GM12878 (cell line): ENCODE measurements around the gene EFNB2. TPM values are rescaled to one million over a fixed set of nuclear protein-coding genes. Genes with fewer than 3 reads are reported as not detected.

Experiments
- ATAC-seq: fragments of 200-7000 bp; cut with Tn5 transposase; 3 replicates; pipeline ENCODE4 v1.9.1; 2020; ENCODE audit warnings: mild to moderate bottlenecking, moderate library complexity
- BruUV-seq: library from RNA; stranded (reverse); fragments of 400-500 nt; replicated peaks from 2 replicates; lab custom pipeline; 2021; lab: Mats Ljungman, UMichigan
- CTCF ChIA-PET: fragments of 300-600 bp; sonication (Branson Sonifier 250); formaldehyde crosslinking; extraction: SDS; loops from one replicate; lab custom pipeline; 2021; ENCODE audit warnings: inconsistent platforms; lab: Yijun Ruan, JAX
- POLR2A ChIA-PET: fragments of 350-600 bp; formaldehyde crosslinking; extraction: SDS; loops from one replicate; lab custom pipeline; 2021; ENCODE audit warnings: inconsistent platforms; lab: Charles Lee
- RAD21 ChIA-PET: fragments of 300-600 bp; sonication (Branson Sonifier 250); formaldehyde crosslinking; loops from one replicate; lab custom pipeline; 2023; ENCODE audit warnings: antibody characterized with exemption; ENCODE audit not compliant: unreplicated experiment; lab: Charles Lee
- SMC1A ChIA-PET: fragments of 300-600 bp; sonication (Branson Sonifier 250); formaldehyde crosslinking; loops from one replicate; lab custom pipeline; 2023; ENCODE audit not compliant: unreplicated experiment, uncharacterized antibody; lab: Charles Lee
- DNase-seq: peaks from one replicate; pipeline ENCODE4 v3.0.0-alpha.2; 2011; ENCODE audit warnings: low read depth, low spot score
- FAIRE-seq: peaks from 3 replicates; lab custom pipeline; 2011; peaks lifted over from hg19 to GRCh38; lab: Jason Lieb, UNC
- H2AFZ ChIP-seq: 2 replicates; pipeline ENCODE4 v1.6.0; 2011; ENCODE audit warnings: low read depth, low read length, control low read depth; ENCODE audit not compliant: control insufficient read depth
- H3K27ac ChIP-seq: 2 replicates; pipeline ENCODE4 v1.5.1; 2011; ENCODE audit warnings: control low read depth; ENCODE audit not compliant: control insufficient read depth, insufficient read depth
- H3K27me3 ChIP-seq, 2 experiments: replicated peaks in 1 of 2; 2 replicates each; pipeline versions ENCODE4 v1.6.0 to v1.6.1; 2011; ENCODE audit warnings: low read length in 1 of 2; ENCODE audit not compliant: control insufficient read depth in 2 of 2, insufficient read depth in 2 of 2
- H3K36me3 ChIP-seq, 2 experiments: 2 replicates each; pipeline ENCODE4 v1.5.1; 2011; ENCODE audit warnings: low read length in 1 of 2; ENCODE audit not compliant: control insufficient read depth in 2 of 2, insufficient read depth in 2 of 2
- H3K4me1 ChIP-seq: 2 replicates; pipeline ENCODE4 v1.6.1; 2011; ENCODE audit warnings: mild to moderate bottlenecking, low read length, moderate library complexity, mixed read lengths; ENCODE audit not compliant: control insufficient read depth, insufficient read depth
- H3K4me2 ChIP-seq: 2 replicates; pipeline ENCODE4 v1.6.0; 2011; ENCODE audit warnings: control low read depth; ENCODE audit not compliant: control insufficient read depth, insufficient read depth
- H3K4me3 ChIP-seq: fragments of 200-600 bp; sonication (generic); 2 replicates; pipeline ENCODE4 v1.5.1; 2016
- H3K79me2 ChIP-seq: 2 replicates; pipeline ENCODE4 v1.6.0; 2011; ENCODE audit warnings: low read length; ENCODE audit not compliant: control insufficient read depth, insufficient read depth
- H3K9ac ChIP-seq: 2 replicates; pipeline ENCODE4 v1.8.0; 2011; ENCODE audit warnings: low read length, control low read depth, mixed read lengths; ENCODE audit not compliant: control insufficient read depth, insufficient read depth
- H3K9me3 ChIP-seq: replicated peaks from 3 replicates; pipeline ENCODE4 v1.5.1; 2011; ENCODE audit warnings: mild to moderate bottlenecking, low read length; ENCODE audit not compliant: control insufficient read depth, insufficient read depth
- H4K20me1 ChIP-seq: 2 replicates; pipeline ENCODE4 v1.6.0; 2011; ENCODE audit not compliant: control insufficient read depth, insufficient read depth
- ATF2 ChIP-seq: IDR thresholded peaks from 2 replicates; pipeline ENCODE4 v1.6.1; 2012; ENCODE audit warnings: low read length, inconsistent platforms
- BHLHE40 ChIP-seq, 2 experiments: fragments of 450-650 bp in 1 of 2; IDR thresholded peaks; 2 replicates each; pipeline ENCODE4 v1.6.1; 2011 to 2017; ENCODE audit warnings: low read depth in 2 of 2, borderline replicate concordance in 1 of 2, improper control_type of control experiment in 1 of 2, low read length in 1 of 2, mild to moderate bottlenecking in 1 of 2
- CBFB ChIP-seq: IDR thresholded peaks from 2 replicates; pipeline ENCODE4 v1.6.1; 2016; ENCODE audit warnings: antibody characterized with exemption, low read depth
- CREB1 ChIP-seq: IDR thresholded peaks from 2 replicates; pipeline ENCODE4 v1.6.1; 2012; ENCODE audit warnings: low read depth, mild to moderate bottlenecking, inconsistent platforms
- EED ChIP-seq: sonication (generic); IDR thresholded peaks from 2 replicates; pipeline ENCODE4 v1.6.1; 2016; ENCODE audit warnings: antibody characterized with exemption, low read depth
- HDAC6 ChIP-seq: fragments of 200-600 bp; sonication (generic); IDR thresholded peaks from one replicate; pipeline ENCODE4 v1.8.0; 2017; ENCODE audit warnings: antibody characterized with exemption; ENCODE audit not compliant: unreplicated experiment
- KAT2A ChIP-seq: conservative IDR thresholded peaks from 2 replicates; pipeline ENCODE4 v1.6.1; 2011; ENCODE audit warnings: low read depth, low read length; ENCODE audit not compliant: control insufficient read depth
- MTA3 ChIP-seq: IDR thresholded peaks from 2 replicates; pipeline ENCODE4 v1.6.1; 2012; ENCODE audit warnings: low read length, inconsistent platforms, borderline replicate concordance
- MYB ChIP-seq: fragments of 150-350 bp; IDR thresholded peaks from 2 replicates; pipeline ENCODE4 v1.6.1; 2014; ENCODE audit warnings: mild to moderate bottlenecking, low read depth, low read length, borderline replicate concordance
- POLR2A ChIP-seq: IDR thresholded peaks from 2 replicates; pipeline ENCODE4 v1.6.1; 2011; ENCODE audit warnings: low read depth, mild to moderate bottlenecking, low read length
- TCF3 ChIP-seq: IDR thresholded peaks from 2 replicates; pipeline ENCODE4 v1.6.1; 2012; ENCODE audit warnings: low read depth, mild to moderate bottlenecking, low read length, borderline replicate concordance; ENCODE audit not compliant: insufficient read depth
- TCF7 ChIP-seq: IDR thresholded peaks from 2 replicates; pipeline ENCODE4 v1.6.1; 2014; ENCODE audit warnings: antibody characterized with exemption, borderline replicate concordance
- ZZZ3 ChIP-seq: IDR thresholded peaks from 2 replicates; pipeline ENCODE4 v1.6.1; 2011; ENCODE audit warnings: low read depth; ENCODE audit not compliant: control insufficient read depth, insufficient read length
- WGBS: methylation state at CpG from one replicate; pipeline ENCODE4 v1.1.6; 2016; ENCODE audit warnings: low lambda C conversion rate; ENCODE audit not compliant: insufficient replicate concordance, insufficient coverage; ENCODE audit errors: missing lambda C conversion rate; 5-methylcytosine and 5-hydroxymethylcytosine counted together
- in situ Hi-C: fragments of 300-500 bp; cut with MboI; formaldehyde crosslinking; loops from 9 replicates; pipeline ENCODE4 v1.14.3; 2018; ENCODE audit warnings: mixed read lengths
- intact Hi-C: fragments of 100-400 bp; cut with micrococcal nuclease; formaldehyde crosslinking; loops from one replicate; pipeline ENCODE4 v1.14.2; 2022; ENCODE audit not compliant: unreplicated experiment
- polyA plus RNA-seq, 11 experiments: library from polyadenylated mRNA; depleted of rRNA in 4 of 11; unstranded in 6 of 11; stranded (reverse) in 5 of 11; fragments of >200 nt; fragmentation: Nextera tagmentation in 4 of 11; fragmentation: Illumina TruSeq in 1 of 11; extraction: Ambion mirVana in 4 of 11; extraction: Trizol in 1 of 11; gene quantifications; 1 replicate in 1 of 11; 2 replicates in 10 of 11; pipeline versions ENCODE4 v1.2.1 to v1.2.3, GENCODE V29; 2011 to 2016; ENCODE audit warnings: inconsistent platforms in 2 of 11, missing spikeins in 2 of 11, low read depth in 1 of 11
- total RNA-seq, 4 experiments: library from RNA; depleted of rRNA in 3 of 4; stranded (reverse); fragments of >200 nt in 3 of 4; fragmentation: Illumina TruSeq in 1 of 4; extraction: Trizol in 1 of 4; gene quantifications; 2 replicates each; pipeline versions ENCODE4 v1.2.1 to v1.2.3, GENCODE V29; 2013 to 2021
- TF ChIP-seq, protein P1 (sequence below): IDR thresholded peaks from 2 replicates; pipeline ENCODE4 v1.6.1; 2011; ENCODE audit warnings: borderline replicate concordance, low read depth, mild to moderate bottlenecking, moderate library complexity, low read length; ENCODE audit not compliant: insufficient read depth, poor library complexity, severe bottlenecking
- TF ChIP-seq, protein P2 (sequence below): fragments of 450-650 bp; IDR thresholded peaks from 2 replicates; pipeline ENCODE4 v1.6.1; 2016; ENCODE audit warnings: mild to moderate bottlenecking, moderate library complexity, borderline replicate concordance

EFNB2 gene
- total and polyA plus RNA-seq, 10 of the 15 experiments (the other 5 are each of a cell fraction or from before 2014, with no cell fraction given): 0.12 to 1.5 (median 0.31) TPM; not detected in 1

- in situ Hi-C loops: no loop called here
- DNase-seq (no peak), ATAC-seq (no peak), FAIRE-seq (no peak)
- 31% methylated on average over 3 of the region's 3 CpGs for WGBS
- H3K79me2 ChIP-seq: no peaks in the 10 kb centered on the region
- no peak overlapping the region for H3K4me2 ChIP-seq
- H3K4me1 ChIP-seq: peaks cover 6% of the 10 kb centered on the region
- RAD21 ChIA-PET: no interaction called here
- SMC1A ChIA-PET: interaction anchor here (0.6 to 1.7 kb wide), 3 partner anchors 10 to 213 kb away, joined by 3 to 6 read pairs (median 4); no protein-coding TSS in a partner anchor
- CTCF ChIA-PET: interaction anchor here (1.5 kb wide), 1 partner anchor 10 kb away, joined by 4 read pairs; no protein-coding TSS in a partner anchor
- peaks cover 2% of the 10 kb centered on the region; the same call in 1 of the 3 replicates for H3K9me3 ChIP-seq
- no peaks in the 10 kb centered on the region for H3K27me3 ChIP-seq
- POLR2A ChIA-PET: no interaction called here
- H3K4me3 ChIP-seq: no peak overlapping the region
- no peak overlapping the region for H3K27ac ChIP-seq
- H3K36me3 ChIP-seq: no peaks in the 10 kb centered on the region
- intact Hi-C loops: no loop called here
- no peak for TF ChIP-seq TCF3
- TF ChIP-seq MTA3: no peak
- TF ChIP-seq, protein P1, sequence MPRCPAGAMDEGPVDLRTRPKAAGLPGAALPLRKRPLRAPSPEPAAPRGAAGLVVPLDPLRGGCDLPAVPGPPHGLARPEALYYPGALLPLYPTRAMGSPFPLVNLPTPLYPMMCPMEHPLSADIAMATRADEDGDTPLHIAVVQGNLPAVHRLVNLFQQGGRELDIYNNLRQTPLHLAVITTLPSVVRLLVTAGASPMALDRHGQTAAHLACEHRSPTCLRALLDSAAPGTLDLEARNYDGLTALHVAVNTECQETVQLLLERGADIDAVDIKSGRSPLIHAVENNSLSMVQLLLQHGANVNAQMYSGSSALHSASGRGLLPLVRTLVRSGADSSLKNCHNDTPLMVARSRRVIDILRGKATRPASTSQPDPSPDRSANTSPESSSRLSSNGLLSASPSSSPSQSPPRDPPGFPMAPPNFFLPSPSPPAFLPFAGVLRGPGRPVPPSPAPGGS: no peak
- no peak for TF ChIP-seq CREB1
- no peak for TF ChIP-seq EED
- TF ChIP-seq, protein P2, sequence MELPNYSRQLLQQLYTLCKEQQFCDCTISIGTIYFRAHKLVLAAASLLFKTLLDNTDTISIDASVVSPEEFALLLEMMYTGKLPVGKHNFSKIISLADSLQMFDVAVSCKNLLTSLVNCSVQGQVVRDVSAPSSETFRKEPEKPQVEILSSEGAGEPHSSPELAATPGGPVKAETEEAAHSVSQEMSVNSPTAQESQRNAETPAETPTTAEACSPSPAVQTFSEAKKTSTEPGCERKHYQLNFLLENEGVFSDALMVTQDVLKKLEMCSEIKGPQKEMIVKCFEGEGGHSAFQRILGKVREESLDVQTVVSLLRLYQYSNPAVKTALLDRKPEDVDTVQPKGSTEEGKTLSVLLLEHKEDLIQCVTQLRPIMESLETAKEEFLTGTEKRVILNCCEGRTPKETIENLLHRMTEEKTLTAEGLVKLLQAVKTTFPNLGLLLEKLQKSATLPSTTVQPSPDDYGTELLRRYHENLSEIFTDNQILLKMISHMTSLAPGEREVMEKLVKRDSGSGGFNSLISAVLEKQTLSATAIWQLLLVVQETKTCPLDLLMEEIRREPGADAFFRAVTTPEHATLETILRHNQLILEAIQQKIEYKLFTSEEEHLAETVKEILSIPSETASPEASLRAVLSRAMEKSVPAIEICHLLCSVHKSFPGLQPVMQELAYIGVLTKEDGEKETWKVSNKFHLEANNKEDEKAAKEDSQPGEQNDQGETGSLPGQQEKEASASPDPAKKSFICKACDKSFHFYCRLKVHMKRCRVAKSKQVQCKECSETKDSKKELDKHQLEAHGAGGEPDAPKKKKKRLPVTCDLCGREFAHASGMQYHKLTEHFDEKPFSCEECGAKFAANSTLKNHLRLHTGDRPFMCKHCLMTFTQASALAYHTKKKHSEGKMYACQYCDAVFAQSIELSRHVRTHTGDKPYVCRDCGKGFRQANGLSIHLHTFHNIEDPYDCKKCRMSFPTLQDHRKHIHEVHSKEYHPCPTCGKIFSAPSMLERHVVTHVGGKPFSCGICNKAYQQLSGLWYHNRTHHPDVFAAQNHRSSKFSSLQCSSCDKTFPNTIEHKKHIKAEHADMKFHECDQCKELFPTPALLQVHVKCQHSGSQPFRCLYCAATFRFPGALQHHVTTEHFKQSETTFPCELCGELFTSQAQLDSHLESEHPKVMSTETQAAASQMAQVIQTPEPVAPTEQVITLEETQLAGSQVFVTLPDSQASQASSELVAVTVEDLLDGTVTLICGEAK: no peak
- TF ChIP-seq ATF2: no peak
- no peak for TF ChIP-seq TCF7
- TF ChIP-seq KAT2A: no peak
- no peak for TF ChIP-seq BHLHE40 (IDR thresholded peaks at IDR 0.05; ENCODE audit: borderline replicate concordance in 1 of 2, low read depth in 2 of 2, low read length in 1 of 2)
- TF ChIP-seq CBFB: no peak
- TF ChIP-seq POLR2A: no peak
- no peak for TF ChIP-seq MYB
- no peak for TF ChIP-seq ZZZ3
- no peak for TF ChIP-seq HDAC6
- H2AFZ ChIP-seq: no peak overlapping the region
- H3K9ac ChIP-seq: no peak overlapping the region
- no TSS peak for BruUV-seq
- H4K20me1 ChIP-seq: no peaks in the 10 kb centered on the region
Observed at GRCh38 chr13:106494936-106495335, 40.5 kb downstream of the EFNB2 start.
